HG03097 (cell line): Measurements from ENCODE around the gene BSPRY.
"Not testable (repeated sequence)": the region's sequence is repeated elsewhere in the genome, so short reads cannot be mapped to it uniquely, and the experiment has no call there.

Experiments used
- ATAC-seq: cut with Tn5 transposase; IDR thresholded peaks from one replicate; pipeline ENCODE4 v1.9.1; 2021; ENCODE audit not compliant: unreplicated experiment, low FRiP score

The BSPRY gene

GRCh38 chr9:113340011-113340699 is 9.2 kb upstream of the BSPRY start, which contains the start of gene WDR31:
Gene WDR31 (minus strand): TSS chr9:113340275. CDS start chr9:113332022, 8,253 bp downstream.
- peak; percentile 96 for ATAC-seq

- no peak for ATAC-seq
These were observed 7.5 kb upstream of the BSPRY start for GRCh38 chr9:113341712-113342410.

GRCh38 chr9:113343732-113344231 is 5.6 kb upstream of the BSPRY start:
- ATAC-seq, result no peak

- no peak for ATAC-seq
These were observed 4.2 kb upstream of the BSPRY start for GRCh38 chr9:113345190-113345589.

- ATAC-seq, result no peak
These were observed 3.7 kb upstream of the BSPRY start for GRCh38 chr9:113345671-113346070.

GRCh38 chr9:113348437-113348836 is 904 bp upstream of the BSPRY start:
- no peak for ATAC-seq

- no peak for ATAC-seq
These were observed 286 bp upstream of the BSPRY start for GRCh38 chr9:113349066-113349444.

- no peak for ATAC-seq
These were observed 843 bp downstream of the BSPRY start for GRCh38 chr9:113350107-113350661.

GRCh38 chr9:113350937-113351336 is 1.6 kb downstream of the BSPRY start:
- ATAC-seq, result no peak

- ATAC-seq, result no peak
These were observed 2.7 kb downstream of the BSPRY start for GRCh38 chr9:113352006-113352405.

GRCh38 chr9:113352411-113352810 is 3.1 kb downstream of the BSPRY start:
- no peak for ATAC-seq

- ATAC-seq, result no peak
These were observed 5.8 kb downstream of the BSPRY start for GRCh38 chr9:113355040-113355596.

GRCh38 chr9:113356686-113357292 is 7.4 kb downstream of the BSPRY start:
- ATAC-seq, result no peak

GRCh38 chr9:113359385-113359784 is 10.0 kb downstream of the BSPRY start:
- ATAC-seq, result no peak

GRCh38 chr9:113360242-113360842 is 11.0 kb downstream of the BSPRY start:
- no peak for ATAC-seq

- no peak for ATAC-seq
These were observed 12.1 kb downstream of the BSPRY start for GRCh38 chr9:113361304-113362018.

- ATAC-seq, result no peak
These were observed 14.0 kb downstream of the BSPRY start for GRCh38 chr9:113363336-113363735.

- ATAC-seq, result no peak
These were observed 15.6 kb downstream of the BSPRY start for GRCh38 chr9:113364951-113365350.

GRCh38 chr9:113365652-113366051 is 16.3 kb downstream of the BSPRY start:
- not testable (repeated sequence) for ATAC-seq
